ENCODE data around the gene DHRS4. TPM values are rescaled to one million over a fixed set of nuclear protein-coding genes. Genes with fewer than 3 reads are reported as not detected.

The DHRS4 gene
- polyA plus RNA-seq, 1 donor, result 43.3 TPM

Other genes starting within 250 kb of the DHRS4 start
- 39.6 TPM for gene DHRS4L2, start 35.2 kb downstream of the DHRS4 start, polyA plus RNA-seq (ENCODE audit: insufficient read length)
- gene CARMIL3, start 98.2 kb downstream of the DHRS4 start, polyA plus RNA-seq (ENCODE audit: insufficient read length), result 2.4 TPM
- 0.18 TPM for gene CPNE6, start 117.8 kb downstream of the DHRS4 start, polyA plus RNA-seq (ENCODE audit: insufficient read length)
- gene PCK2, start 140.5 kb downstream of the DHRS4 start, polyA plus RNA-seq (ENCODE audit: insufficient read length), result 35.8 TPM
- gene DCAF11, start 161.0 kb downstream of the DHRS4 start, polyA plus RNA-seq (ENCODE audit: insufficient read length), result 75.4 TPM
- gene NRL, start 161.2 kb downstream of the DHRS4 start, polyA plus RNA-seq (ENCODE audit: insufficient read length), result 2.6 TPM
- 1.1 TPM for gene FITM1, start 176.9 kb downstream of the DHRS4 start, polyA plus RNA-seq (ENCODE audit: insufficient read length)
- 191 TPM for gene PSME1, start 182.4 kb downstream of the DHRS4 start, polyA plus RNA-seq (ENCODE audit: insufficient read length)
- 19.2 TPM for gene EMC9, start 187.8 kb downstream of the DHRS4 start, polyA plus RNA-seq (ENCODE audit: insufficient read length)
- gene PSME2, start 192.8 kb downstream of the DHRS4 start, polyA plus RNA-seq (ENCODE audit: insufficient read length), result 158 TPM
- gene RNF31, start 193.7 kb downstream of the DHRS4 start, polyA plus RNA-seq (ENCODE audit: insufficient read length), result 57.5 TPM
- gene IRF9, start 207.5 kb downstream of the DHRS4 start, polyA plus RNA-seq (ENCODE audit: insufficient read length), result 64.5 TPM
- gene REC8, start 218.3 kb downstream of the DHRS4 start, polyA plus RNA-seq (ENCODE audit: insufficient read length), result 88.7 TPM
- 35.6 TPM for gene IPO4, start 235.0 kb downstream of the DHRS4 start, polyA plus RNA-seq (ENCODE audit: insufficient read length)
- gene TM9SF1, start 241.7 kb downstream of the DHRS4 start, polyA plus RNA-seq (ENCODE audit: insufficient read length), result 39.7 TPM

All from left kidney (tissue), 1 donor.